Hepatocyte (in vitro differentiated cells): ENCODE measurements around the gene BMP2. TPM values are rescaled to one million over a fixed set of nuclear protein-coding genes. Genes with fewer than 3 reads are reported as not detected.

ENCODE experiments used
- DNase-seq: peaks from one replicate; pipeline ENCODE4 v3.0.0-alpha.2; 2016; ENCODE audit warnings: low spot score
- H2AFZ ChIP-seq: fragments of 200-600 bp; sonication (generic); 2 replicates; pipeline ENCODE4 v1.6.0; 2016; ENCODE audit warnings: antibody characterized with exemption, mild to moderate bottlenecking
- H3K27ac ChIP-seq: fragments of 200-600 bp; sonication (generic); 2 replicates; pipeline ENCODE4 v1.5.1; 2016; ENCODE audit warnings: mild to moderate bottlenecking
- H3K27me3 ChIP-seq: fragments of 200-600 bp; sonication (generic); 2 replicates; pipeline ENCODE4 v1.6.1; 2016
- H3K36me3 ChIP-seq: fragments of 200-600 bp; sonication (generic); replicated peaks from 2 replicates; pipeline ENCODE4 v1.5.1; 2016; ENCODE audit warnings: low read depth; ENCODE audit not compliant: insufficient read depth
- H3K4me1 ChIP-seq: fragments of 200-600 bp; sonication (generic); 2 replicates; pipeline ENCODE4 v1.5.1; 2016; ENCODE audit warnings: mild to moderate bottlenecking, moderate library complexity; ENCODE audit not compliant: insufficient read depth
- H3K4me2 ChIP-seq: fragments of 200-600 bp; sonication (generic); 2 replicates; pipeline ENCODE4 v1.6.0; 2016
- H3K4me3 ChIP-seq: fragments of 200-600 bp; sonication (generic); 2 replicates; pipeline ENCODE4 v1.5.1; 2016; ENCODE audit warnings: mild to moderate bottlenecking
- H3K79me2 ChIP-seq: fragments of 200-600 bp; sonication (generic); 2 replicates; pipeline ENCODE4 v1.6.0; 2017; ENCODE audit warnings: mild to moderate bottlenecking
- H3K9me2 ChIP-seq: fragments of 200-600 bp; sonication (generic); replicated peaks from 2 replicates; pipeline ENCODE4 v1.6.0; 2017; ENCODE audit warnings: mild to moderate bottlenecking; ENCODE audit not compliant: insufficient read depth
- H3K9me3 ChIP-seq: fragments of 200-600 bp; sonication (generic); 2 replicates; pipeline ENCODE4 v1.5.1; 2016; ENCODE audit warnings: low read depth, mild to moderate bottlenecking
- H4K20me1 ChIP-seq: fragments of 200-600 bp; sonication (generic); 2 replicates; pipeline ENCODE4 v1.6.0; 2016; ENCODE audit warnings: mild to moderate bottlenecking; ENCODE audit not compliant: insufficient read depth, poor library complexity, severe bottlenecking
- CTCF ChIP-seq: fragments of 200-600 bp; sonication (generic); IDR thresholded peaks from 2 replicates; pipeline ENCODE4 v1.5.1; 2016; ENCODE audit warnings: antibody characterized with exemption, mild to moderate bottlenecking; ENCODE audit not compliant: poor library complexity
- EZH2 ChIP-seq: fragments of 200-600 bp; sonication (generic); IDR thresholded peaks from 2 replicates; pipeline ENCODE4 v1.6.1; 2016; ENCODE audit warnings: antibody characterized with exemption, mild to moderate bottlenecking, borderline replicate concordance
- EZH2phosphoT487 ChIP-seq: fragments of 200-600 bp; sonication (generic); IDR thresholded peaks from one replicate; pipeline ENCODE4 v1.6.1; 2018; ENCODE audit warnings: antibody characterized with exemption, mild to moderate bottlenecking, low read depth, moderate library complexity; ENCODE audit not compliant: unreplicated experiment, severe bottlenecking
- WGBS: methylation state at CpG from one replicate; pipeline ENCODE4 v1.1.6; 2016; ENCODE audit warnings: low lambda C conversion rate; ENCODE audit errors: missing lambda C conversion rate; 5-methylcytosine and 5-hydroxymethylcytosine counted together
- polyA plus RNA-seq: library from polyadenylated mRNA; unstranded; fragments of >200 nt; fragmentation: Nextera tagmentation; extraction: Ambion mirVana; gene quantifications from 2 replicates; pipeline ENCODE4 v1.2.1, GENCODE V29; 2016
- total RNA-seq: library from RNA; depleted of rRNA; stranded (reverse); fragments of >200 nt; gene quantifications from 2 replicates; pipeline ENCODE4 v1.2.3, GENCODE V29; 2014

Gene BMP2
- total and polyA plus RNA-seq, 2 experiments from 2014 or later, result 64.6 to 72.0 TPM

GRCh38 chr20:6767126-6767535 lies 355 bp upstream of the BMP2 start:
- Histone ChIP-seq H3K9me2 (no peaks in the 10 kb centered on the region), H3K36me3 (peaks cover 4% of the 10 kb centered on the region), H2AFZ (peak overlapping the region; percentile 62), H4K20me1 (peaks cover 37% of the 10 kb centered on the region), H3K4me1 (peaks cover 9% of the 10 kb centered on the region), H3K27me3 (no peaks in the 10 kb centered on the region), H3K4me2 (peak overlapping the region; percentile 78), H3K27ac (peak overlapping the region; percentile 66), H3K79me2 (peaks cover 43% of the 10 kb centered on the region), H3K4me3 (peak overlapping the region; percentile 35), H3K9me3 (no peaks in the 10 kb centered on the region)
- no peak for TF ChIP-seq EZH2phosphoT487
- TF ChIP-seq CTCF, result no peak
- no peak for TF ChIP-seq EZH2
- no peak for DNase-seq
- 2% methylated on average over 22 of the region's 26 CpGs for WGBS

GRCh38 chr20:6768228-6769140 lies 998 bp downstream of the BMP2 start:
- H3K27ac ChIP-seq, result peak overlapping the region; percentile 81
- H3K27me3 ChIP-seq, result no peaks in the 10 kb centered on the region
- H3K4me3 ChIP-seq, result peak overlapping the region; percentile 94
- WGBS, result under 1% methylated on average over 46 of the region's 70 CpGs
- H3K9me2 ChIP-seq, result no peaks in the 10 kb centered on the region
- DNase-seq, result peak; percentile 37
- H3K4me2 ChIP-seq, result peak overlapping the region; percentile 77
- H2AFZ ChIP-seq, result peak overlapping the region; percentile 36
- peaks cover 48% of the 10 kb centered on the region for H4K20me1 ChIP-seq
- H3K9me3 ChIP-seq, result no peaks in the 10 kb centered on the region
- peaks cover 4% of the 10 kb centered on the region for H3K36me3 ChIP-seq
- peaks cover 9% of the 10 kb centered on the region for H3K4me1 ChIP-seq
- TF ChIP-seq EZH2, result no peak
- H3K79me2 ChIP-seq, result peaks cover 57% of the 10 kb centered on the region

GRCh38 chr20:6769903-6770785 lies 2.7 kb downstream of the BMP2 start:
- Histone ChIP-seq H4K20me1 (peaks cover 64% of the 10 kb centered on the region), H3K4me3 (peak overlapping the region; percentile 94), H3K4me2 (peak overlapping the region; percentile 77), H3K9me3 (no peaks in the 10 kb centered on the region), H3K9me2 (no peaks in the 10 kb centered on the region), H3K27ac (peak overlapping the region; percentile 37), H3K4me1 (peaks cover 9% of the 10 kb centered on the region), H3K27me3 (no peaks in the 10 kb centered on the region), H3K36me3 (peaks cover 4% of the 10 kb centered on the region), H3K79me2 (peaks cover 74% of the 10 kb centered on the region), H2AFZ (peak overlapping the region; percentile 27)
- peak; percentile 79 for DNase-seq
- WGBS, result 4% methylated on average over 41 of the region's 55 CpGs
- TF ChIP-seq EZH2phosphoT487 (no peak), CTCF (no peak), EZH2 (no peak)
